Astrocyte (in vitro differentiated cells and primary cell): Measurements from ENCODE around the gene FTO. TPM values are rescaled to one million over a fixed set of nuclear protein-coding genes. Genes with fewer than 3 reads are reported as not detected.

Experiments used
- DNase-seq: peaks from one replicate; pipeline ENCODE4 v3.0.0-alpha.2; 2010; ENCODE audit warnings: low read depth
- FAIRE-seq: peaks from 2 replicates; lab custom pipeline; 2011; peaks lifted over from hg19 to GRCh38; lab: Jason Lieb, UNC
- H2AFZ ChIP-seq: 2 replicates; pipeline ENCODE4 v1.6.0; 2012; ENCODE audit warnings: low read depth, low read length, inconsistent platforms
- H3K27ac ChIP-seq: 2 replicates; pipeline ENCODE4 v1.5.1; 2011; ENCODE audit warnings: low read depth, low read length, inconsistent platforms
- H3K27me3 ChIP-seq: 2 replicates; pipeline ENCODE4 v1.6.0; 2011; ENCODE audit warnings: low read length, inconsistent platforms; ENCODE audit not compliant: insufficient read depth
- H3K36me3 ChIP-seq: 2 replicates; pipeline ENCODE4 v1.5.1; 2011; ENCODE audit warnings: low read length, inconsistent platforms; ENCODE audit not compliant: insufficient read depth
- H3K4me1 ChIP-seq: 2 replicates; pipeline ENCODE4 v1.5.1; 2011; ENCODE audit warnings: low read length, inconsistent platforms; ENCODE audit not compliant: insufficient read depth
- H3K4me2 ChIP-seq: 2 replicates; pipeline ENCODE4 v1.6.0; 2012; ENCODE audit warnings: low read length, inconsistent platforms
- H3K4me3 ChIP-seq: 2 replicates; pipeline ENCODE4 v1.5.1; 2011; ENCODE audit warnings: low read depth, mild to moderate bottlenecking, low read length, inconsistent platforms; ENCODE audit not compliant: insufficient read depth
- H3K79me2 ChIP-seq: 2 replicates; pipeline ENCODE4 v1.6.0; 2012; ENCODE audit warnings: mild to moderate bottlenecking, low read length, inconsistent platforms; ENCODE audit not compliant: insufficient read depth
- H3K9ac ChIP-seq: 2 replicates; pipeline ENCODE4 v1.6.0; 2012; ENCODE audit warnings: mild to moderate bottlenecking, low read length, inconsistent platforms
- H3K9me3 ChIP-seq: 2 replicates; pipeline ENCODE4 v1.5.1; 2012; ENCODE audit warnings: low read depth, mild to moderate bottlenecking, low read length, inconsistent platforms; ENCODE audit not compliant: insufficient read depth
- H4K20me1 ChIP-seq: 2 replicates; pipeline ENCODE4 v1.6.0; 2012; ENCODE audit warnings: low read length, inconsistent platforms; ENCODE audit not compliant: insufficient read depth
- H3K27ac Mint-ChIP-seq: one replicate; pipeline ENCODE4 v1.8.0; 2021; ENCODE audit warnings: mild to moderate bottlenecking, mixed read lengths; ENCODE audit not compliant: unreplicated experiment
- H3K27me3 Mint-ChIP-seq: one replicate; pipeline ENCODE4 v1.8.0; 2021; ENCODE audit warnings: low read depth, mixed read lengths; ENCODE audit not compliant: unreplicated experiment
- H3K36me3 Mint-ChIP-seq: one replicate; pipeline ENCODE4 v1.8.0; 2021; ENCODE audit warnings: low read depth, mixed read lengths; ENCODE audit not compliant: unreplicated experiment
- H3K4me1 Mint-ChIP-seq: one replicate; pipeline ENCODE4 v1.8.0; 2021; ENCODE audit warnings: low read depth, mixed read lengths; ENCODE audit not compliant: unreplicated experiment
- H3K4me3 Mint-ChIP-seq: one replicate; pipeline ENCODE4 v1.8.0; 2021; ENCODE audit warnings: mild to moderate bottlenecking, moderate library complexity, mixed read lengths; ENCODE audit not compliant: unreplicated experiment
- H3K9me3 Mint-ChIP-seq: one replicate; pipeline ENCODE4 v1.8.0; 2021; ENCODE audit warnings: mild to moderate bottlenecking, mixed read lengths; ENCODE audit not compliant: unreplicated experiment
- EZH2 ChIP-seq: IDR thresholded peaks from 2 replicates; pipeline ENCODE4 v1.6.1; 2012; ENCODE audit warnings: mild to moderate bottlenecking, low read length, inconsistent platforms; ENCODE audit not compliant: insufficient read depth
- total RNA-seq: library from RNA; stranded (reverse); gene quantifications from 2 replicates; pipeline ENCODE4 v1.2.1, GENCODE V29; 2021
- TF ChIP-seq, protein P1 (sequence below): IDR thresholded peaks from 2 replicates; pipeline ENCODE4 v1.5.1; 2011; ENCODE audit warnings: low read depth, mild to moderate bottlenecking, inconsistent platforms, low read length, moderate library complexity; ENCODE audit not compliant: insufficient read depth

The FTO gene
- total RNA-seq, 1 donor from 2014 or later, result 73.1 TPM

DNA sequence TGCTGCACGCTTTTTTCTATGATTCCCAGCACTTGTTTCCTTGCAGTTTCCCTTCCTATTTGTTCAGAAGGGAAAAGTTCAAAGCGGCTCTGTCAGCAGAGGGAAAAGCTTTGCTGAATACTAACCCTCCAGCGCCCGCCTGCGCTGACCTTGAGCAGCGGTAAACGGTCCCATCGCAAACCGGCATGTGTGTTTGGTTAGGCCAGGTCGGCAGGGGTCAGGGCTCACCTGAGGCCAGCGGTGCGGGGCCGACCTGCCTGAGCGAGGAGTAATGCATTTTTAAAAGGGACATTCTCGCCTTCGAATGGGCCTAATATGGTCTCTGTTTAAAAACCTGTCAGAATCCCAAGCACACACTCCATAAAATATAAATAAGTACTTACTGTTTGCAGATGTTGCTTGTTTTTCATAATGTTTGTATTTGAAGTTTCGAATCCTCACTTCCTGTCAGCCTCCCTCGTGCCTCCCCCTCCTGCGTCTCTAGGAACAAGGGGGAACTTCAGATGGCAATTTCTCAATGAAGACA, 472.5 kb downstream of the FTO start:
- no peaks in the 10 kb centered on the region for H3K79me2 ChIP-seq
- H3K4me2 ChIP-seq, result peak overlapping the region; percentile 79
- no peaks in the 10 kb centered on the region for H4K20me1 ChIP-seq
- FAIRE-seq, result no peak
- no peaks in the 10 kb centered on the region for H3K36me3 ChIP-seq
- no peaks in the 10 kb centered on the region for H3K9me3 ChIP-seq
- Mint-ChIP-seq H3K4me1 (peaks cover 24% of the 10 kb centered on the region), H3K27ac (no peak overlapping the region), H3K4me3 (no peak overlapping the region), H3K36me3 (no peaks in the 10 kb centered on the region), H3K27me3 (no peaks in the 10 kb centered on the region), H3K9me3 (no peaks in the 10 kb centered on the region)
- peaks cover 3% of the 10 kb centered on the region for H3K4me1 ChIP-seq
- H3K27ac ChIP-seq, result no peak overlapping the region
- H2AFZ ChIP-seq, result no peak overlapping the region
- TF ChIP-seq EZH2, result no peak
- TF ChIP-seq, protein P1, sequence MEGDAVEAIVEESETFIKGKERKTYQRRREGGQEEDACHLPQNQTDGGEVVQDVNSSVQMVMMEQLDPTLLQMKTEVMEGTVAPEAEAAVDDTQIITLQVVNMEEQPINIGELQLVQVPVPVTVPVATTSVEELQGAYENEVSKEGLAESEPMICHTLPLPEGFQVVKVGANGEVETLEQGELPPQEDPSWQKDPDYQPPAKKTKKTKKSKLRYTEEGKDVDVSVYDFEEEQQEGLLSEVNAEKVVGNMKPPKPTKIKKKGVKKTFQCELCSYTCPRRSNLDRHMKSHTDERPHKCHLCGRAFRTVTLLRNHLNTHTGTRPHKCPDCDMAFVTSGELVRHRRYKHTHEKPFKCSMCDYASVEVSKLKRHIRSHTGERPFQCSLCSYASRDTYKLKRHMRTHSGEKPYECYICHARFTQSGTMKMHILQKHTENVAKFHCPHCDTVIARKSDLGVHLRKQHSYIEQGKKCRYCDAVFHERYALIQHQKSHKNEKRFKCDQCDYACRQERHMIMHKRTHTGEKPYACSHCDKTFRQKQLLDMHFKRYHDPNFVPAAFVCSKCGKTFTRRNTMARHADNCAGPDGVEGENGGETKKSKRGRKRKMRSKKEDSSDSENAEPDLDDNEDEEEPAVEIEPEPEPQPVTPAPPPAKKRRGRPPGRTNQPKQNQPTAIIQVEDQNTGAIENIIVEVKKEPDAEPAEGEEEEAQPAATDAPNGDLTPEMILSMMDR, result no peak
- no peak overlapping the region for H3K4me3 ChIP-seq
- peaks cover 16% of the 10 kb centered on the region for H3K27me3 ChIP-seq
- H3K9ac ChIP-seq, result no peak overlapping the region
- no peak for DNase-seq

DNA sequence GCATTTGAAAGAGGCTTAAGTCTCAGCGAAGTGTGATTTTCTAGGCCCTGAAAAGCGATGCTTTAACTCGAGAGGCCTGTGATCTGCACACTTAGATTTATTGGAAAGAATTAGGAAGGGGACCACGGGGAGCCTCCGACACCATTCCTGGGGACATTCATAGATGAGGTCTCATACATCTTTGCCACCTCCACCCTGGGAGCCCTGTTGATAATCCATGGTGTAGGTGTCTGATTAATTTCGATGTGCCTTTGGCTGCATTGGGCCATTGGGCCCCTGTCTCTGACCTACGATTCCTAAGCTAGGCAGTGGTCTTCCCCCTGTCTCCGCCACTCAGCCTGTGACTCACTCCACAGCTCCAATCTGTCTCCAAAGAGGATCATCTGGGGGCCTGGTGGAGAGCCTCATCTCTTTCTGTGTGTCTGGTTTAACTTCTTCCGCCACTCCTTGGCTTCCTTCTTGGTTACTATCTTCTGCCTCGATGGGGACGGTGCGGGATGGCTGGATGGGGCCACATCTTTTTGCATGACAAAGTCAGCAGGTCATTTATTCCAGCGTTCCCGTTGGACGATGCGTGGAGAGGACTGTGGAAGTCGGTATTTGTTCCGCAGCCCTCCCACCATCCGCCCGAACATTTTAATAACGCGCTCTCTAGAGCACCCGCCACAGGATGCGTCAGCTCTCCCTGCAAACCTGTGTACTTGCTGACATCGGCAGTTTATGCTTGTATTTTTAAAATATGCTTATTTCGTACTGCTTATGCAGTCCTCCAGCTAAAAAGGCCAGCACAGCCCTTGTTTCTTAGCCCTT, 473.3 kb downstream of the FTO start:
- Histone ChIP-seq H3K27me3 (peaks cover 16% of the 10 kb centered on the region), H2AFZ (no peak overlapping the region), H3K4me3 (no peak overlapping the region), H3K36me3 (no peaks in the 10 kb centered on the region), H3K9me3 (no peaks in the 10 kb centered on the region), H3K9ac (no peak overlapping the region), H3K79me2 (no peaks in the 10 kb centered on the region), H3K4me2 (no peak overlapping the region), H3K4me1 (peaks cover 3% of the 10 kb centered on the region), H3K27ac (no peak overlapping the region), H4K20me1 (no peaks in the 10 kb centered on the region)
- Mint-ChIP-seq H3K27me3 (peaks cover 2% of the 10 kb centered on the region), H3K4me3 (no peak overlapping the region), H3K36me3 (no peaks in the 10 kb centered on the region), H3K4me1 (peaks cover 16% of the 10 kb centered on the region), H3K27ac (no peak overlapping the region), H3K9me3 (no peaks in the 10 kb centered on the region)
- no peak for FAIRE-seq
- DNase-seq, result no peak
- TF ChIP-seq, protein P1, result no peak
- TF ChIP-seq EZH2, result no peak
